Stimulated activated CD4-positive, alpha-beta T cell treated with anti-CD3 and anti-CD28 coated beads, Interleukin-15, amount 100 ng/mL, for 48 hours (primary cell): Measurements from ENCODE around the gene AKAIN1.

Source experiments
- DNase-seq, 2 donors: peaks; one replicate each; pipeline ENCODE4 v3.0.0-alpha.2; 2020; ENCODE audit warnings: low read depth in 2 of 2

The AKAIN1 gene

DNA sequence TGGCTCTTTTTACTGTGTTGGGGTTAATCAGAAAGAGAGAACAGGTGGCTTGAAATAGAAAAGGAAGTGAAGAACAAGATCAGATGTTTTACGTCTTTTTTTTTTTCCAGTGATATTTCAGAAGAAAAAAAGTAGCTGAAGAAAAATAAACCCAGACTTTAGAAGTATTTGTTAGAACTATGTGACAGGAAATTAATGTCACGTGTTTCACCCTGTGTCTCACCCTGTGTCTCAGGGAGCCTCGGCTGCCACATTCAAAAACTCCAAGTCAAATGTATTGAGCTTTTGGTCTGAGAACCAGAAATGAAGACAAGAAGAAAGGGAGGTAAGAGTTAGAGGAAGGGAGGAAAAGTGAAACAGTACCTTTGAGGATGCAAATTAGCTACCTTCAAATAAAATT, 38.0 kb downstream of the AKAIN1 start:
- DNase-seq: no peak

DNA sequence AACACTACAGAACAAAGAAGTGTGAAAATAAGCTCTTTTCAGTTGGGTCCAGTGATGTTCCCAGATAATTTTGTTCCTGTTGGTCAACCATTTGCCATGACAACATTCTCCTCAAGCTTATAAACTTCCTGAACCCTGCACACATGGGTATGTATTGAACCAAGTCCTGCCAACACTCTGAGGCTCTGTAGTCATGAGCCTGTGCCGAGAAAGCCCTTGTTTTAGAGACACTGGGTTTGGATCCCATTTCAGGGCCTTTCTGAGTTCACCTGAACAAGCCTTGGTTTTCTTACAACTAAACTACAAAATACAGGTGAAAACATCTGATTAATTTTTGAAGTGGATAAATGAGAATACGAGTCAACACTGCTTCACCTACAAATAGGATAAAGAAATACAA, 38.5 kb downstream of the AKAIN1 start:
- no peak for DNase-seq

DNA sequence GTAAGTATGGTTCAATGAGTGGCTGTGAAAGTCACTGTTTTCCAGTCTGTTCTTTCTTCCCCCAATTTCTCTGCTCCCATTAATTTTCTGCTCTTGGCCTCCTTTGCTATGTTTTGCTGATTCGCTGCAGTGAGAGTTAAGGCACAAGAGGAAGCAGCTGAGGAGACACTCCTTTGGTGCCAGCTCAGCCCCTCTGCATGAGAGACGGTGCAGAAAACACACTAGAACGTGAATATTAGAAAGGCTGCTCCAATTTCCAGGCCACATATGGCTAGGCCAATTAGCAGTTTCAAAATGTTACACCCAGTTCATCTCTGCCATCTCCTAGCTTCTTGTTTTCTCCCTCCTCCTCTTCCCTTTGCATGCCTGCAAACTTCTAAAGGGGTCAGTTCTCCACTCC, 38.9 kb downstream of the AKAIN1 start:
- no peak for DNase-seq

DNA sequence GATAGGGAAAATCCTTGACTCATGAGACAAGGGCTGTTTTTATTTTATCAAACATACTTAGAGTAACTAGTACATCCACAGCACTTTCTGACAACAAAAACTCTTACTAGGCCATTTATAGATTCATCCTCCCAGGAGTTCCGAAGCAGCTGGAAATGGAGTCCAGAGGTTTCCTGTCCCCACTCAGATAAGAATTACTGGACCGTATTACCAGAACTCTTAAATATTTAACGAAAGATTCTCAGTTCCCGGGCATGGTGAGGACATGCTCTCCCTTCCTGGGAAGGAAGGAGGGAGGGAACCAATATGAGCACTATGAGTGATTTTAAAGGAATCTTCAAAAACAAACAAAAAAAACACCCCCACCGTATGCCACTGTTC, 41.2 kb downstream of the AKAIN1 start:
- no peak for DNase-seq

DNA sequence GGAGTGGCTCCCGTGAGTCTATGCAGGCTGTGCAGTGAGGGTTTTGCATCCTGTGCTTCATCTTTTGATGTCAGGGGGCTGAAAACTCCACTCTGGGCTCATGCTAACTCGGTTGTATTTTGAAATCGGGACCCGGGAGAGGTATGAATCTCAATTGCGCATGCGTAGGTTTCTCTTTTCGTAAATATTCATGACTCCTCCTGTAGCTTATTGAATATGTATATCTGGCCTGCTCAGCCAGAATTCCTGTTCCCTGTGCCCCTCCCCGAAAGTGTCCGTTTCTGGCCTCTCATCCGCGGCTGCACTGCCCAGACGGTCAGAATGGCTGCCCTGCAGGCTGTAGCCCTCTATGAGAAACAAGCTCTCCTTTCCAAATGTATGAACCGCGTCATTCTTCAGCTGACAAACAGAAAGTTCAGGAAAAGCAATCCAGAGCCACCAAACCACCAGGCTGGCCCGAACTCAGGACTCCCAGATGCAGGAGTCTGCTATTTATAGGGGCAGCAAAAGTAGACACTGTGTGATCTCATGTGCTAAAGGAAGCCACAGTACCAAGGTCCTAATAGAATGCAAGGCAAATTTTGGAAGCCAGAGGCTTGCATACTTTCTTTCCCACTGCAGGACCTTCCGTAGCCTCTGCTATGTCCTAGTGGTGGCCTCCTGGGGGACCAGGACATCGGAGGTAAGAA, 41.7 kb downstream of the AKAIN1 start:
- DNase-seq: no peak

DNA sequence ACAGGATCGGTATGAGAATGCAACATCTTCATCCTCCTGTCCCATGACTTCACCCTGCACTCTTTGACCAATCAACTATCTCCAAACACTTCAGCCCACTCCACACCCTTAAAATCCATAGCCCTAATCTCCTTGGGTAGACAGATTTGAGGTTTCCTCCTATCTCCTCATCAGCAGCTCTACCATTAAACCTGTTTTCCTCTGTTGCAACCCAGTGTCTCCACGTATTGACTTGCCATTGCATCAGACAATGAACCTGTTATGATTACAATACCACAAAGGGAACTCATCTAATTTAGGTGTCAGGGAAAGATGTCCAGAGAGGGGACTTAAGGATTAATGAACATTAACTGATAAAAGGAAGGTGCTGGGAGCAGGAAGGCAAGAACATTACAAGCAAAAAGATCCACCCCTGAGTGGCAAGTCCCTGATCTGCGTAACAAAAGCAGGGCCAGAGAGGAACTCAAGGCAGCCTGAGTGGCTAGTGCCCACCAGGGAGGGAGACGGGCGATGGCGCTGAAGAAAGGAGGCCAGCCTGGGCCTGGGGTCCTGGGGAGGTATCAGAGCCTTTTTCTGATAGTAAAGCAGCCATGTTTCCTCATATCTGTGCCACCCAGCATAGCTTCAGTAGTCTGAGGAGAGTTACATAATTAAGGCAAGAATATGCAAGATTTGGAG, 44.6 kb downstream of the AKAIN1 start:
- DNase-seq: no peak

DNA sequence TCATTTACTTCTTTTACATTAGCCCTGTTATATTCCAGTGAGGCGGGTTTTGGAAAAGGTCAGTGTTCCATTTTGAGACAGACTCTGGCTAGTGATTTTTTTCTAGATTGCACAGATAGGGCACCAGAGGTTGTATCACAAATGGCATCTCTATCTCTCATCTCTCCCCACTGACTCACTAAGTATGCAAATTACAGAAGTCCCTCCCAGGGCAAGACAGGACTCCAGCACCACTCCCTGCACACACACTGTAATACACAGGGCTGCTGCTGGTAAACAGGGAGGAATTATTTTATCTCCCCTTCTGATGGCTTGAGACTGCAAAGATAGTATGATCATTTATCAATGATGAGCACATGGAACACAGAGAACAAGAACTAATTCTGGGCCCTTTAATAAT, 46.2 kb downstream of the AKAIN1 start:
- DNase-seq: no peak

DNA sequence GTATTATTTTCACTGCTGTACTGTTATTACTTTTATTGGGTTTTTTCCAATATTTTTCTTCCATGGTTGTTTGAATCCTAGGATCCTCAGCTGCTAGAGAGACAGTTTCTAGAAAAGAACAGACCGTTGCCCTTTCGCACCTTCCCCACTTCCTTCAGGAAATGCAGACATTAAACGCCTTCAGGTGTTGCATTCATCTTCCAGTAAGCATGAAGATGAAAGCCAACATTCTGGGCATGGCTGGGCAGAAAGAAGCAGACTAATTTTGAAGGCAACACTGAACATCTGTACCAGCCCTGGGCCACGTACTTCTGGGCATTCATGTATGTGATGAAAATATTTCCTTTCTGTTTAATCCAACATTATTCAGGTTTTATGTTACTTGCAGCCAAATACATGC, 51.0 kb downstream of the AKAIN1 start:
- no peak for DNase-seq

DNA sequence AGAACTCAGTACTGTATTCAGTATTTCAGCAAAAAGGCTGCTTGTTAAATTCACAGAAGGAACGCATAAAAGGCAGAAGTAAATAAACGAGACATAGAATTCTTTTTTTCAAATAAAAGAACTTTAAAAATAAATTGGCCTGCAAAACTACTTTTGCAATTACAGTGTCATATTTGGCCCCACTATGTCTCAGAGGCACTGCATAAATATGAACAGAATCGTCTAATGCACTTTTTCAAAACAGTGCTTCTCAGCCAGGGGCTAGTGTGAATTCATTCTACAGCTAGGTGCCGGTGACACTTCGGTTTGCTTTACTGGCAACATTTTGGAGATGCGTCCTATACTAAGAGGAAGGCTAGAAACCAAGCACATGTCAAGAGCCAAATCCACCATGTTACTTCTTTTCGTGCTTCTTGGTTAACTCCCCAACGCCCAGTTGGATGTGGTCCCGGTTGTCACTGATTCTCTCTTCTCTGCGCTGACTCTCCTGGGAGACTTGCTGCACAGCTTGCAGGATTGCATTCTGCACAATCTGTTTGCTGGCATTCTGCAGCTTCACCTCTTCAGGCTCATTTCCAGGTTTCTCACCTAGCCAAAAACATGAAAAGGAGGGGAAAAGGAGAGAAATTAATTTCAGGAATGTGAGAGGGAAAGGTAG, 51.8 kb downstream of the AKAIN1 start:
- no peak for DNase-seq

DNA sequence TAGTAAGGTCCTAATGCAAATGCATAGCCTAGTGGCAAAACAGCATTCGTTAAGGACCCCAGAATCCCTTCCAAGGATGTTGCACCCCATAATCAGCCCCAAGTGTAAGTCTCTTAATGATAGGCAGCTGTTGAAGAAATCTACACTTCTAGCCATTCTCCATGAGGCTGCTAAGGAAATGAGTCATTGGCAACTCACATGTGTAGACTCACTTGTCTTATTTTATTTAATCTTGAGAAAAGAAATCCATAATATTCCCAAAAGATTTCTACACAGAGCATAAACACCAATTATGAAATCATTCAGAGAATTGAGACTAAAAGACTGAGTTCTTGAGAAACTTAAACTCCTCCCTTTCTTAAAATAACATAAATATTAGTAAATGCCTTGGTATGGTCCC, 52.4 kb downstream of the AKAIN1 start:
- DNase-seq: no peak

DNA sequence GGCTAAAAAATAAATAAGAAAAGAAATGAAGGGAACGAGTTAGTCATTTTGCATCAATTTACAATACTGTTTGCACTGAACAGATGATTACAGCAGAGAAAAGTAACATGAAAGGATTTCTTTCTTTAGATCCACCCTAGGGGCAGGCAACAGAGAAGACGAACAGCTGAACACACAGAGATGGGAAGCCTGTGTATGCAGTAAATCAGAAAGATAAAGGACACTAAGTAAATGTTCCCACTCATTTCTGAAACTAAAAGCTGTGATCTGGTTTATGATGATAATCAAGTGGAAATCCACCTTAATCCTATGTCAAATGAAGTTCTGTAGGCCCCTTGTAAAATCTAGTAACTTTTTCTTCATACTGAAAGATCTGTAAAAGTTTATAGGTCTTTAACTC, 54.2 kb downstream of the AKAIN1 start:
- DNase-seq: no peak

DNA sequence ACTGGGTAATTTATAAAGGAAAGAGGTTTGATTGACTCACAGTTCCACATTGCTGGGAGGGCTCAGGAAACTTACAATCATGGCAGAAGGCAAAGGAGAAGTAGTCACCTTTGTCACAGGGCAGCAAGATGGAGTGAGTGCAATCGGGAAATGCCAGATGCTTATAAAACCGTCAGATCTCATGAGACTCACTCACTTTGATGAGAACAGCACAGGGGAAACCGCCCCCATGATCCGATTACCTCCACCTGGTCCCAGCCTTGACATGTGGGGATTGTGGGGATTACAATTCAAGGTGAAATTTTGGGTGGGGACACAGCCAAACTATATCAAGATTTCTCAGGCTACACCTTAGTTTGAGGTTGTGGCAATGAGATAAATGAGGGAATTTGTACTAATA, 54.9 kb downstream of the AKAIN1 start:
- no peak for DNase-seq

DNA sequence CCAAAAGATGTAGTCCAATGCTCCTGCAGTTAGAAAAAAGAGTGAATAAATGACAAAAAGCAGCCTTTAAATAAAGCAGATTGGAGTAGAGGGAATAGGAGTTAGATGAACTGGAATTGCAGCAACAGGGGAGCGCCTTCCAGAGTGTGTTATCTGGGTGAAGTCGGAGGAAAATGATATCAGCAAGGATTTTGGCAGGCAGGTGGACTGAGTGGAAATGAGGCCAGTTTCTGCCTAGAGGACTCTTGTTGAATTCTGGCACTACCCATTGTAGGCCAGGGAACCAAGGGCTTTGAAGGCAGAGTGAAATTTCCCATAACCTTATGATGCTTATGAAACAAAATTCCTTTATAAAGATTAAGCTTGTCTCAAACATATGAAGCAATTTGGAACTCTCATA, 59.8 kb downstream of the AKAIN1 start:
- DNase-seq: no peak

DNA sequence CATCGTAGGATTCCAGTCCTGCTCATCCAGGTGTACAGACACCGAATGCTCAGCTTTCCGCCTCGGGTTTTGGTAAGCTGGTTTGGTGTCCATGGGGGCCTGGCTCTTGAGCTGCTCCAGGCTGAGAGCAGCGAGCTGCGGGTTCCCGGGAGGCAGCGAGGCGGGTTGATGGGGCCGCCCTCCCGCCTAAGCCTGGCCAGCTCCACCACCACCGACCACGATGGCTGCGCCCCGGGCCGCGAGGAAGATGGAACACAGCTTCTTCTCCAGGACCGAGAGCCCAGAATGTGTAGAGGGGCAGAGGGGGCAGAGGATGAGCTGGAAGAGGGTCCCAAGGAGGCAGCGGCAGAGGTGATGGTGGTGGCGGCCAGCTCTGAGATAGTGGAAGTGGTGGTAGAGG, 64.1 kb downstream of the AKAIN1 start:
- no peak for DNase-seq

DNA sequence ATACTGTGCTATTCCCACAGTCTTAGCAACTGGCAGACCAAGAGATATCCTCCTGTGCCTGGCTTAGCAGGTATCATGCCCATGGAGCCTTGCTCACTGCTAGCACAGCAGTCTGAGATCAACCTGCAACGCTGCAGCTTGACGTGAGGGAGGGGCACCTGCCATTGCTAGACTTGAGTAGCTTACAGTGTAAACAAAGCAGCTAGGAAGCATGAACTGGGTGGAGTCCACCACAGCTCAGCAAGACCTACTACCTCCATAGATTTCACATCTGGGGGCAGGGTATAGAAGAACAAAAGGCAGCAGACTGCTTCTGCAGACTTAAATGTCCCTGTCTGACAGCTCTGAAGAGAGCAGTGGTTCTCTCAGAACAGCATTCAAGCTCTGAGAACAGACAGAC, 74.8 kb downstream of the AKAIN1 start:
- DNase-seq: no peak

DNA sequence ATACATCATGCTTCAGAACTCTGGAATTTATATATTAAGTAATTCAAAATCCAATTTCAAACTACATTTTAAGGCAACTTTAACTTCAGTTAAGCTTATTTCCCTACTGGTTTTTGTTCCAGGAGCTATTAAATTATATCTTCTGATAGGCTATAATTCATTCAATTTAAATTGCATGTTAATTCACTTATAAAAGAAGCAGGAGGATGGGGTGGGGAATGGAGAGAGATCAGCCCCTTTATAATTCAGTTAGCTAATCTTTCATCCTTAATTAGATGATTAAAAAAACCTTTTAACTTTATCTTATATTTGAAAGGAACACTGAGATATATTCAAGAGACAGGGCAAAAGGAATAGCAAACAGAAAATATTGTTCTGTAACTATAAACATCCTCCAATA, 86.8 kb downstream of the AKAIN1 start:
- no peak for DNase-seq

DNA sequence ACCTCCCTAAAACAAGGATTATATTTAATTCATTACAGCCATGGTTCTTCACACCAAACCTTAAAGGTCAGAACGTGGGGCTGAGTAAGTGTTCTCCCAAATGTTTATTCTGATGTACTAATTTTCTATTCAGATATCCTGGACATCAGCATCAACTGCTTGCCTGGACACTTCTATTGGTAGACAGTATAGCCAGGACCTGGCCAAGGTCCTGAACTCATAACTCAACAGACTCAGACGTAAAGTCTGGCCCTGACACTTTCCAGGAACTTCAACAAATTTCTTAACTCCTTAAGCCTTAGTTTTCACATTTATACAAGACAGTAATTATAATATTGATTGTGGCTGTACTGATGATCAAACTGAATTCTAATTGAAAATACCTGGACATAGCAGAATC, 89.1 kb downstream of the AKAIN1 start:
- DNase-seq: no peak

DNA sequence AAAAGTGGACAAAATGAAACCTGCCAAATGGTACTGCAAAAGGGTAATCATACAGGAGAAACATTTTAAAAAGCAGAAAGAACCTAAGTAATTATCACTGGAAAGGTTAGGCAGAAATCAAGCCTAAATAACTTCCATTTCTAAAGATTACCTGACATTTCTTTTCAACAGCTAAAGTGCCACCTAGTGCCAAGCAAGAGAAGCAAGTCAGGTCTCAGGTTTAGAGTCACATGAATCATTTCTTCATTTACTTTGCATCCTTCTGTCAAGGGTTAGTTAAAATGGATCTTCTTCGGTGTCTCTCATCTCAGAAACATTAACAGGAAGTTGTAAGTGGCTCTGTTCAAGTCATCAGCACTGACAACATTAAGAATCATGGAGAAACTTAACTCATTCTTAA, 90.3 kb downstream of the AKAIN1 start:
- DNase-seq: no peak

DNA sequence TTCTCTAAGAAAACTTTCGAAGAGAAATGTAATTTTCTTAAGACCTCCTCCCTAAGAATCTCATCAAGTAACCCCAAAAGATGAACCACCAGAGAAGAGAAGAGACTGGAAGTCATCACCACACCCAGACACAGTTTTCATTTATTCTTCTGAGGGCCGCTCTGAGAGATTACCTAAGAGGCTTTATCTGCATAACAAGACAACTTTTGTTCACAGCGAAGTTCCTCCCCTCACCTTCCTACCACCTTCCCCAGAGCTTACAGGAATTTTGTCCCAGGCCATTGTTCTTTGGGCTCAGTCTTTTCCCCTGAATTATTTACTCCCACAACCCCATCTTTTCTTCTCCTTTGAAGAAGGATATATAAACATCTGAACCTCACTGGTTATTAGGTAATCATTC, 92.8 kb downstream of the AKAIN1 start:
- DNase-seq: no peak

DNA sequence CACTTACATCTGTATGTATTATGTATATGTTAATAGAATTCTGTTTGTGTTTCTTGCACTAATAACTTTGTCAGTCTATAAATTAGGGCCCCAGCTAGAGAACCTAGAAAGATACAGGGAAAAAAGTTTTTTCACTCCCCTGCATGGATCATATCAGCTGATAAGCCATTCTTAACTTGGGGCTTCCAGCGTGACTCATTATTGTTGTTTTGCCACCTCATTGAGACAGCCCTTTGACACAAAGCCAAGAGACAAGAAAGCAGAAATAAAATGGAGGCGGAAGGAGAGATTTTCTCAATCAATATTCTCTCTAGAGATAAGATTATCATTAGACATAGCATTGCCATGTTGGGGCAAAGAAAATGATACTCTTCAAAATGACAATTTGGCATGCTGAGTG, 93.4 kb downstream of the AKAIN1 start:
- no peak for DNase-seq

DNA sequence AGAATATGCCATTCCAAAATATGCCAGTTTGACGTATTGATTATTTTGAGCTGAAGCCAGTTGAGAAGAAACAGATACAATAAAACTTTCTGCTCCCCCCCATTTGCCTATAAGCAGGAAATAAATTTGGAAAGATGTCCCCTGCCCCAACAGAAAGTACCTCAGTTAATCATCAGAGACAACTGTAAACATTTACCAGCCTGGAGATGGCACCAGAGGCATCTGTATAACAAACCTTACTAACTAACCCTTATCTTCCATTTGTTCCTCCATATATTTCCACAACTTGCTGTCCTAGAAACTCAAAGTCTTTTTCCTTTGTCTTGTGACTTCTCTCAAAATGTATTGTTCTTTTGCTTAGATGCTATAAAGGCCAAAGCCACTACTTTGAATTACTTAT, 93.8 kb downstream of the AKAIN1 start:
- DNase-seq: no peak

DNA sequence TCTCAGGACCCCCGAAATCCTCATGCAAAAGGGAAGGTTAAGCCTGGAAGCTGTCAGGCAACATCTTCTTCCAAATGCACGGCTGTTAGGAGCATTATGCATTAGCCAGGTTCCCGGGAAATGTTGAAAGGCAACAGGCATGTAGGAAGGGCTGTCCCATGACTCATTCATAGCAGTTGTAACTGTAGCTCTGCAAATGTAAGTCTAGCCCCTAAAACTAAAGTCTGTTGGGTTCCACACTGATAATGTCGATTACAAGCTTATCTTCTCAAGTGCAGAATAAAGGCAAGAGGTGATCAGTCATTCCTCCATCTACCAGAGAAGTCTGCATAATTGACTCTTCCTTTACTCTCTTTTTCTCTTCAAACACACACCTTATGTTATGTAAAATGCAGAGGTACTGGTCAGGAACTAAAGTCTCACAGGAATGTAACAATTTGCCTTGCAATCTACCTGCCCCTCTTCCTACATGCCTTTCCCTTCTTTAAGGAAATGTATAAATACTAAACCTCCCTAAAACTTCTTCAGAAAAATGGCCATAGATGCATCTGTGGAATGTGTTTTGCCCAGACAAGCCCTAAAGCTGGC, 99.8 kb downstream of the AKAIN1 start:
- DNase-seq: no peak

DNA sequence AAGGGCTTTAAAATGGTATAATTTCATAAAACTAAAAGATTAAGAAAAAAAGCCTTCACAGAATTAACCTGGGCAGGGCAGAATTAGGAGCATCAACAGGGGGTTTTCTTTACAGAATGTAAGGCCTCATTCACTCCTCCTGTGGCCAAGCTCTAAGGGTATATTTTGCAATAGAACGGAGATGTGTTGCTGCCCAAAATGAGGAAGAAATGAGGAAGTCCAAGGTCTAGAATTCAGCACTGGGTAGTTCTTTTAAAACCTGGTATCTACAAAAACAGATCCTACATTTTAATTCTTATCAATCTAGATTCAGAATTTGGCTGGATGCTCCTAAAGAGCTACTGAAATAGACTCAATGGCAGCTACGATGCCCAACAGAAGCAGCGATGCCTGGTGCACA, 101.8 kb downstream of the AKAIN1 start:
- no peak for DNase-seq
